Cardiac septum (tissue), 1 donor: ENCODE measurements around the gene EAF2. TPM values are rescaled to one million over a fixed set of nuclear protein-coding genes. Genes with fewer than 3 reads are reported as not detected.

Experiments
- DNase-seq: peaks from one replicate; pipeline ENCODE4 v3.0.0-alpha.2; 2020; ENCODE audit warnings: low spot score
- intact Hi-C: fragments of 100-400 bp; cut with DNase I; formaldehyde crosslinking; loops from one replicate; pipeline ENCODE4 v1.14.0; 2022
- long read RNA-seq: library from polyadenylated mRNA; unstranded; transcript quantifications from one replicate; pipeline ENCODE4 v2.0.0, GENCODE V29; 2021
- total RNA-seq: library from RNA; stranded (reverse); fragmentation: NEBNext Ultra II Directional; extraction: Animal tissue kit (Norgen Biotek cat#: 25700); gene quantifications from one replicate; pipeline ENCODE4 v1.2.1, GENCODE V29; 2021
- donor health status: DM: no; HTN: no; CAD: no.

EAF2 gene
- total RNA-seq, result 1.9 TPM
- long read RNA-seq, partial matches to known transcripts, result 0 of 5 reads
- long read RNA-seq, other reads (novel, unspliced or antisense), result 3 of 5 reads

GRCh38 chr3:121834671-121835464, at the start of gene EAF2, which contains the start of gene IQCB1:
EAF2 (plus strand) TSS chr3:121835209; CDS start chr3:121835286, 77 bp downstream.
IQCB1 (minus strand) TSS chr3:121835060; CDS start chr3:121828960, 6,100 bp downstream.
- peak; percentile 100 for DNase-seq
- intact Hi-C loops, result no loop called here

GRCh38 chr3:121786485-121786884, 48.5 kb upstream of the EAF2 start:
- no peak for DNase-seq
- intact Hi-C loops, result no loop called here

GRCh38 chr3:121793078-121793477, 41.9 kb upstream of the EAF2 start:
- DNase-seq, result no peak
- intact Hi-C loops, result no loop called here

GRCh38 chr3:121794264-121794983, 40.6 kb upstream of the EAF2 start:
- no peak for DNase-seq
- intact Hi-C loops, result no loop called here

GRCh38 chr3:121796970-121797369, 38.0 kb upstream of the EAF2 start:
- DNase-seq, result no peak
- intact Hi-C loops, result no loop called here

- intact Hi-C loops, result no loop called here
- DNase-seq, result no peak
These were observed 34.1 kb upstream of the EAF2 start for GRCh38 chr3:121800906-121801305.

- no peak for DNase-seq
- intact Hi-C loops, result no loop called here
These were observed 31.2 kb upstream of the EAF2 start for GRCh38 chr3:121803771-121804320.

- intact Hi-C loops, result no loop called here
- DNase-seq, result no peak
These were observed 25.8 kb upstream of the EAF2 start for GRCh38 chr3:121809249-121809648.

GRCh38 chr3:121817753-121818152, 17.3 kb upstream of the EAF2 start:
- no peak for DNase-seq
- intact Hi-C loops, result no loop called here

GRCh38 chr3:121818578-121818977, 16.4 kb upstream of the EAF2 start:
- no peak for DNase-seq

GRCh38 chr3:121819236-121819635, 15.8 kb upstream of the EAF2 start:
- DNase-seq, result no peak
- intact Hi-C loops, result no loop called here

More at GRCh38 chr3:121818578-121818977, 16.4 kb upstream of the EAF2 start:
- intact Hi-C loops, result no loop called here

GRCh38 chr3:121821421-121822199, 13.4 kb upstream of the EAF2 start:
- intact Hi-C loops, result no loop called here
- DNase-seq, result no peak

GRCh38 chr3:121822973-121823372, 12.0 kb upstream of the EAF2 start:
- DNase-seq, result no peak
- intact Hi-C loops, result no loop called here

GRCh38 chr3:121834157-121834670, 795 bp upstream of the EAF2 start:
- no peak for DNase-seq
- intact Hi-C loops, result no loop called here

GRCh38 chr3:121835465-121835801, 424 bp downstream of the EAF2 start:
- no peak for DNase-seq
- intact Hi-C loops, result no loop called here

GRCh38 chr3:121836064-121836463, 1.1 kb downstream of the EAF2 start:
- DNase-seq, result no peak

GRCh38 chr3:121836481-121836880, 1.5 kb downstream of the EAF2 start:
- intact Hi-C loops, result no loop called here
- no peak for DNase-seq

More at GRCh38 chr3:121836064-121836463, 1.1 kb downstream of the EAF2 start:
- intact Hi-C loops, result no loop called here

GRCh38 chr3:121839962-121840361, 5.0 kb downstream of the EAF2 start:
- intact Hi-C loops, result no loop called here

GRCh38 chr3:121844892-121845291, 9.9 kb downstream of the EAF2 start:
- intact Hi-C loops, result no loop called here
- DNase-seq, result no peak

More at GRCh38 chr3:121839962-121840361, 5.0 kb downstream of the EAF2 start:
- no peak for DNase-seq
